Central memory CD4-positive, alpha-beta T cell (primary cell): ENCODE data around the gene SNX19.

ENCODE experiments used
- DNase-seq: peaks from one replicate; pipeline ENCODE4 v3.0.0; 2022

The SNX19 gene

GRCh38 chr11:130839981-130840666 is 76.2 kb downstream of the SNX19 start:
- DNase-seq: no peak

- DNase-seq: no peak
Measured at GRCh38 chr11:130837194-130837593, 79.1 kb downstream of the SNX19 start.

- no peak for DNase-seq
Measured at GRCh38 chr11:130834886-130835285, 81.4 kb downstream of the SNX19 start.

- no peak for DNase-seq
Measured at GRCh38 chr11:130832566-130833425, 83.5 kb downstream of the SNX19 start.

GRCh38 chr11:130831976-130832375 is 84.3 kb downstream of the SNX19 start:
- no peak for DNase-seq

GRCh38 chr11:130831506-130831905 is 84.8 kb downstream of the SNX19 start:
- DNase-seq: no peak

GRCh38 chr11:130830566-130830965 is 85.7 kb downstream of the SNX19 start:
- DNase-seq: no peak

GRCh38 chr11:130829920-130830511 is 86.3 kb downstream of the SNX19 start:
- DNase-seq: no peak

GRCh38 chr11:130828741-130829140 is 87.5 kb downstream of the SNX19 start:
- no peak for DNase-seq

- no peak for DNase-seq
Measured at GRCh38 chr11:130827451-130828377, 88.6 kb downstream of the SNX19 start.

GRCh38 chr11:130826572-130826971 is 89.7 kb downstream of the SNX19 start:
- no peak for DNase-seq

- no peak for DNase-seq
Measured at GRCh38 chr11:130825983-130826382, 90.3 kb downstream of the SNX19 start.

GRCh38 chr11:130825561-130825960 is 90.7 kb downstream of the SNX19 start:
- no peak for DNase-seq
